Breast epithelium (tissue), 3 donors: ENCODE data around the gene BOK.

Experiments
- POLR2A ChIP-seq: fragments of 450-650 bp; IDR thresholded peaks from one replicate; pipeline ENCODE4 v1.6.1; 2016; ENCODE audit warnings: antibody characterized with exemption, mild to moderate bottlenecking, moderate library complexity
- POLR2AphosphoS5 ChIP-seq, 3 donors: sonication (generic); formaldehyde crosslinking; IDR thresholded peaks; one replicate each; pipeline ENCODE4 v1.6.1; 2017; ENCODE audit warnings: antibody characterized with exemption in 3 of 3
- TF ChIP-seq, protein P1 (sequence below), 3 donors: fragments of 450-650 bp; IDR thresholded peaks; one replicate each; pipeline ENCODE4 v1.5.1; 2016 to 2017; ENCODE audit warnings: antibody characterized with exemption in 3 of 3, mild to moderate bottlenecking in 3 of 3, moderate library complexity in 3 of 3

GRCh38 chr2:241593271-241593670, 34.7 kb downstream of the BOK start:
- TF ChIP-seq, protein P1, sequence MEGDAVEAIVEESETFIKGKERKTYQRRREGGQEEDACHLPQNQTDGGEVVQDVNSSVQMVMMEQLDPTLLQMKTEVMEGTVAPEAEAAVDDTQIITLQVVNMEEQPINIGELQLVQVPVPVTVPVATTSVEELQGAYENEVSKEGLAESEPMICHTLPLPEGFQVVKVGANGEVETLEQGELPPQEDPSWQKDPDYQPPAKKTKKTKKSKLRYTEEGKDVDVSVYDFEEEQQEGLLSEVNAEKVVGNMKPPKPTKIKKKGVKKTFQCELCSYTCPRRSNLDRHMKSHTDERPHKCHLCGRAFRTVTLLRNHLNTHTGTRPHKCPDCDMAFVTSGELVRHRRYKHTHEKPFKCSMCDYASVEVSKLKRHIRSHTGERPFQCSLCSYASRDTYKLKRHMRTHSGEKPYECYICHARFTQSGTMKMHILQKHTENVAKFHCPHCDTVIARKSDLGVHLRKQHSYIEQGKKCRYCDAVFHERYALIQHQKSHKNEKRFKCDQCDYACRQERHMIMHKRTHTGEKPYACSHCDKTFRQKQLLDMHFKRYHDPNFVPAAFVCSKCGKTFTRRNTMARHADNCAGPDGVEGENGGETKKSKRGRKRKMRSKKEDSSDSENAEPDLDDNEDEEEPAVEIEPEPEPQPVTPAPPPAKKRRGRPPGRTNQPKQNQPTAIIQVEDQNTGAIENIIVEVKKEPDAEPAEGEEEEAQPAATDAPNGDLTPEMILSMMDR (IDR thresholded peaks at IDR 0.05), result no peak
- TF ChIP-seq POLR2AphosphoS5 (IDR thresholded peaks at IDR 0.05) (no peak), POLR2A (no peak)
